MCF 10A (cell line): ENCODE data around the gene FBN3. TPM values are rescaled to one million over a fixed set of nuclear protein-coding genes. Genes with fewer than 3 reads are reported as not detected.

Experiments
- BruUV-seq: library from RNA; stranded (reverse); fragments of 400-500 nt; replicated peaks from 2 replicates; lab custom pipeline; 2021; lab: Mats Ljungman, UMichigan
- CTCF ChIA-PET: fragments of 300-600 bp; sonication (Branson Sonifier 250); formaldehyde crosslinking; extraction: SDS; loops from one replicate; lab custom pipeline; 2021; ENCODE audit warnings: antibody characterized with exemption, inconsistent platforms; lab: Yijun Ruan, JAX
- POLR2A ChIA-PET: fragments of 300-600, 350-650 bp; sonication (Branson Sonifier 250); formaldehyde crosslinking; extraction: SDS; loops from one replicate; lab custom pipeline; 2020; ENCODE audit warnings: antibody characterized with exemption, inconsistent platforms; lab: Yijun Ruan, JAX
- DNase-seq: peaks from one replicate; pipeline ENCODE4 v3.0.0-alpha.2; 2018; ENCODE audit not compliant: unreplicated experiment
- H3K27ac Mint-ChIP-seq: one replicate; pipeline ENCODE4 v1.8.0; 2022; ENCODE audit warnings: mild to moderate bottlenecking, low read depth, mixed read lengths; ENCODE audit not compliant: unreplicated experiment
- H3K27me3 Mint-ChIP-seq: one replicate; pipeline ENCODE4 v1.8.0; 2022; ENCODE audit warnings: mixed read lengths; ENCODE audit not compliant: insufficient read depth, unreplicated experiment
- H3K36me3 Mint-ChIP-seq: one replicate; pipeline ENCODE4 v1.8.0; 2022; ENCODE audit warnings: mild to moderate bottlenecking, moderate library complexity, mixed read lengths; ENCODE audit not compliant: insufficient read depth, unreplicated experiment
- H3K4me1 Mint-ChIP-seq: one replicate; pipeline ENCODE4 v1.8.0; 2022; ENCODE audit warnings: mixed read lengths; ENCODE audit not compliant: insufficient read depth, unreplicated experiment
- H3K4me3 Mint-ChIP-seq: one replicate; pipeline ENCODE4 v1.8.0; 2022; ENCODE audit warnings: mild to moderate bottlenecking, moderate library complexity, mixed read lengths; ENCODE audit not compliant: unreplicated experiment
- H3K9me3 Mint-ChIP-seq: one replicate; pipeline ENCODE4 v1.8.0; 2022; ENCODE audit warnings: mixed read lengths; ENCODE audit not compliant: unreplicated experiment
- CTCF ChIP-seq: fragments of 200-600 bp; IDR thresholded peaks from one replicate; pipeline ENCODE4 v1.8.0; 2022; ENCODE audit warnings: antibody characterized with exemption, mild to moderate bottlenecking; ENCODE audit not compliant: unreplicated experiment
- intact Hi-C: fragments of 100-400 bp; cut with micrococcal nuclease; formaldehyde crosslinking; loops from 2 replicates; pipeline ENCODE4 v1.14.1; 2022
- total RNA-seq: library from RNA; stranded (reverse); gene quantifications from 2 replicates; pipeline ENCODE4 v1.2.3, GENCODE V29; 2022

The FBN3 gene
- total RNA-seq, 1 experiment from 2014 or later = not detected

GRCh38 chr19:8111376-8111775 lies 38.0 kb downstream of the FBN3 start:
- Mint-ChIP-seq H3K27ac (no peak overlapping the region), H3K9me3 (no peaks in the 10 kb centered on the region), H3K27me3 (no peaks in the 10 kb centered on the region), H3K4me3 (no peak overlapping the region), H3K4me1 (peaks cover 6% of the 10 kb centered on the region), H3K36me3 (no peaks in the 10 kb centered on the region)
- no TSS peak for BruUV-seq
- no peak for DNase-seq
- TF ChIP-seq CTCF = no peak
- POLR2A ChIA-PET = no interaction called here
- CTCF ChIA-PET = no interaction called here
- intact Hi-C loops = no loop called here

- TF ChIP-seq CTCF = no peak
- Mint-ChIP-seq H3K36me3 (no peaks in the 10 kb centered on the region), H3K27me3 (no peaks in the 10 kb centered on the region), H3K9me3 (no peaks in the 10 kb centered on the region), H3K4me3 (no peak overlapping the region), H3K27ac (no peak overlapping the region), H3K4me1 (peaks cover 6% of the 10 kb centered on the region)
- intact Hi-C loops = no loop called here
- ChIA-PET CTCF (interaction anchor here (0.7 kb wide), 1 partner anchor 158 kb away, joined by 4 read pairs; no protein-coding TSS in a partner anchor), POLR2A (no interaction called here)
- no peak for DNase-seq
- no TSS peak for BruUV-seq
These were observed 38.5 kb downstream of the FBN3 start for GRCh38 chr19:8110931-8111330.

- no peak overlapping the region for H3K27ac Mint-ChIP-seq
- H3K4me3 Mint-ChIP-seq = no peak overlapping the region
- intact Hi-C loops = no loop called here
- POLR2A ChIA-PET = no interaction called here
- H3K9me3 Mint-ChIP-seq = no peaks in the 10 kb centered on the region
- H3K27me3 Mint-ChIP-seq = no peaks in the 10 kb centered on the region
- CTCF ChIA-PET = interaction anchor here (0.6 to 0.7 kb wide), 2 partner anchors 159 to 404 kb away, joined by 3 to 4 read pairs; partner anchors contain the start of gene ZNF414
- H3K4me1 Mint-ChIP-seq = peaks cover 6% of the 10 kb centered on the region
- no TSS peak for BruUV-seq
- DNase-seq = no peak
- TF ChIP-seq CTCF = no peak
- H3K36me3 Mint-ChIP-seq = no peaks in the 10 kb centered on the region
These were observed 39.3 kb downstream of the FBN3 start for GRCh38 chr19:8109890-8110662.

GRCh38 chr19:8109455-8109854 lies 39.9 kb downstream of the FBN3 start:
- ChIA-PET POLR2A (no interaction called here), CTCF (interaction anchor here (0.6 kb wide), 2 partner anchors 54 to 404 kb away, joined by 3 to 4 read pairs; partner anchors contain the start of gene ZNF414)
- H3K4me3 Mint-ChIP-seq = no peak overlapping the region
- no TSS peak for BruUV-seq
- H3K27ac Mint-ChIP-seq = no peak overlapping the region
- peaks cover 6% of the 10 kb centered on the region for H3K4me1 Mint-ChIP-seq
- H3K27me3 Mint-ChIP-seq = no peaks in the 10 kb centered on the region
- no peaks in the 10 kb centered on the region for H3K9me3 Mint-ChIP-seq
- TF ChIP-seq CTCF = no peak
- no peak for DNase-seq
- intact Hi-C loops = no loop called here
- H3K36me3 Mint-ChIP-seq = no peaks in the 10 kb centered on the region
